HepG2 (cell line): ENCODE data around the gene MLLT1. TPM values are rescaled to one million over a fixed set of nuclear protein-coding genes. Genes with fewer than 3 reads are reported as not detected.
A peak's percentile ranks its signal among the peaks of the same experiment; 100 is the strongest.

Experiments
- ARID3A ChIP-seq: IDR thresholded peaks from 2 replicates; pipeline ENCODE4 v1.6.1; 2012; ENCODE audit warnings: low read depth, low read length, improper control_type of control experiment
- FUBP1 ChIP-seq: sonication (generic); formaldehyde crosslinking; IDR thresholded peaks from 2 replicates; pipeline ENCODE4 v1.5.1; 2020; ENCODE audit warnings: missing genetic modification reagents, mild to moderate bottlenecking, borderline replicate concordance
- GATAD2A ChIP-seq: IDR thresholded peaks from 2 replicates; pipeline ENCODE4 v1.6.1; 2016
- KAT2B ChIP-seq: fragments of 150-350 bp; IDR thresholded peaks from 2 replicates; pipeline ENCODE4 v1.6.1; 2014; ENCODE audit warnings: low read depth, low read length, borderline replicate concordance
- MAF1 ChIP-seq: sonication (generic); formaldehyde crosslinking; IDR thresholded peaks from 2 replicates; pipeline ENCODE4 v1.5.0; 2020; ENCODE audit warnings: missing genetic modification reagents, borderline replicate concordance
- MED13 ChIP-seq: sonication (generic); formaldehyde crosslinking; IDR thresholded peaks from 2 replicates; pipeline ENCODE4 v1.5.0; 2020; ENCODE audit warnings: missing genetic modification reagents
- NONO ChIP-seq, 2 experiments: fragments of 450-650 bp in 1 of 2; sonication (generic) in 1 of 2; formaldehyde crosslinking in 1 of 2; IDR thresholded peaks in 1 of 2; conservative IDR thresholded peaks in 1 of 2; 2 replicates each; pipeline versions ENCODE4 v1.6.1 to v1.8.0; 2017 to 2022; ENCODE audit warnings: mild to moderate bottlenecking in 1 of 2, missing genetic modification reagents in 1 of 2, moderate library complexity in 1 of 2
- NR2F6 ChIP-seq, 2 experiments: IDR thresholded peaks; 2 replicates each; pipeline ENCODE4 v1.6.1; 2016; ENCODE audit warnings: antibody characterized with exemption in 1 of 2, mild to moderate bottlenecking in 1 of 2
- PHF20 ChIP-seq: sonication (generic); formaldehyde crosslinking; IDR thresholded peaks from 2 replicates; pipeline ENCODE4 v1.5.0; 2020; ENCODE audit warnings: mild to moderate bottlenecking, missing genetic modification reagents
- RAD51 ChIP-seq: fragments of 450-650 bp; IDR thresholded peaks from 2 replicates; pipeline ENCODE4 v1.6.1; 2016; ENCODE audit warnings: borderline replicate concordance
- RFXANK ChIP-seq: IDR thresholded peaks from 2 replicates; pipeline ENCODE4 v1.6.1; 2016
- SMC3 ChIP-seq: IDR thresholded peaks from 2 replicates; pipeline ENCODE4 v1.6.1; 2011; ENCODE audit warnings: low read length, improper control_type of control experiment
- ZNF644 ChIP-seq: IDR thresholded peaks from 2 replicates; pipeline ENCODE4 v1.6.1; 2016; ENCODE audit warnings: low read depth
- ZSCAN25 ChIP-seq: sonication (generic); formaldehyde crosslinking; IDR thresholded peaks from 2 replicates; pipeline ENCODE4 v1.8.0; 2022; ENCODE audit warnings: mild to moderate bottlenecking, missing genetic modification reagents
- polyA plus RNA-seq, 8 experiments: library from polyadenylated mRNA; depleted of rRNA in 3 of 8; stranded (reverse) in 7 of 8; unstranded in 1 of 8; fragments of >200 nt; fragmentation: Illumina TruSeq in 4 of 8; extraction: Trizol in 4 of 8; gene quantifications; 2 replicates each; pipeline versions ENCODE4 v1.2.1 to v1.2.3, GENCODE V29; 2011 to 2016; ENCODE audit warnings: low read depth in 4 of 8, missing spikeins in 1 of 8, mixed read lengths in 1 of 8; ENCODE audit not compliant: insufficient read depth in 1 of 8
- total RNA-seq, 5 experiments: library from RNA; depleted of rRNA; stranded (reverse); fragments of >200 nt; fragmentation: Illumina TruSeq; extraction: Trizol; gene quantifications; 2 replicates each; pipeline ENCODE4 v1.2.3, GENCODE V29; 2016; ENCODE audit warnings: low read depth in 1 of 5
- TF ChIP-seq, protein P1 (sequence below): fragments of 450-650 bp; IDR thresholded peaks from 2 replicates; pipeline ENCODE4 v1.6.1; 2016
- TF ChIP-seq, protein P2 (sequence below): sonication (generic); formaldehyde crosslinking; IDR thresholded peaks from 2 replicates; pipeline ENCODE4 v1.5.0; 2020; ENCODE audit warnings: mild to moderate bottlenecking, missing genetic modification reagents
- TF ChIP-seq, protein P3 (sequence below): sonication (generic); formaldehyde crosslinking; IDR thresholded peaks from 2 replicates; pipeline ENCODE4 v1.4.0; 2020; ENCODE audit warnings: missing genetic modification reagents
- TF ChIP-seq, protein P4 (sequence below): sonication (generic); formaldehyde crosslinking; IDR thresholded peaks from 2 replicates; pipeline ENCODE4 v1.4.0; 2020; ENCODE audit warnings: mild to moderate bottlenecking, missing genetic modification reagents

Gene MLLT1
- total and polyA plus RNA-seq, 2 of the 13 experiments (the other 11 are each of a cell fraction or from before 2014, with no cell fraction given): 11.7 to 12.2 TPM

DNA sequence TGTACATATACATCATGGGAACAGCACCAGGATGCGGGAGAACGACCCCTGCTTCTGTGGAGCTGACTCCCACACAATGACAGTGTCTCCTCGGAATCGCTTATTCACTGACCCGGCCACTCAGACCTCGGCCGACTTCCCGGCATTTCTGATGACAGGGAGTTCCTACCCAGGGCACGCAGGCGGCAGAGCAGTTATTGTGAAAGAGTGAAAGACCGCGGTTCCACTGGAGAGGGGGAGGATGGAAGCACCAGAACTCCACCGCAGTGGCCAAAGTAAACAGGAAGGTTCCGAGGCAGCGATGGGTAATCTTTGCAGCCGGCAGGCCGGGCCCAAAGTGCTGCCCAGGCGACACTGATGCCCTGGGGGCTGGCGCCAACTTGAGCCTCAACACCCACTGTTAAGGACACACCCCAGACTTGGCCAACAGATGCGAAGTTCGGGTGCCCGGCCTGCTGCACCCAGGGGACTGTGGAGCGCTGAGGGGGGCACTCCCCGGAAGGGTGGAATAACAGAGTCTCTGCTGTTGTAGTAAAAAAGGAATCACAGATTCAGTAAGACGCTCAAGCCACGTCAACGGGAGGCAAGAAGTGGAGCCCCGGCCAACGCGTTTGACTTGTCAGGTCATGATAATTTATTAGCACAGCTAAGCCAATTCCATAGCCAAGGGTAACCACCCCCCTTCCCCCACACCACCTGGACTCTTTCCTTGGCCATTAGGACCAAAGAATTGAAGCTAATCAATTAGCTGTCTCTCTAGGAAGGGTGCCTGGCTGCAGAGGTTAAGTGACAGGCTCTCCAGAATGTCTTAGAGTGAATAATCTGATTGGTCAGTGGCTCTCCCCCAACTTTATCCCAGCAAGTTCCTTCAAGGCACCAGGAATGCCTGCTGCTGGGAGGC, 5.8 kb downstream of the MLLT1 start (continued):
- TF ChIP-seq FUBP1: no peak
- TF ChIP-seq MED13 (CRISPR knock-in tag): no peak
- peak; percentile 82 for TF ChIP-seq GATAD2A (CRISPR knock-in tag)
- TF ChIP-seq ZSCAN25 (CRISPR knock-in tag): peak; percentile 45
- 0 out of 2 replicates have a peak, but pooled peaks have one; percentile 23 for TF ChIP-seq SMC3
- TF ChIP-seq, protein P1, sequence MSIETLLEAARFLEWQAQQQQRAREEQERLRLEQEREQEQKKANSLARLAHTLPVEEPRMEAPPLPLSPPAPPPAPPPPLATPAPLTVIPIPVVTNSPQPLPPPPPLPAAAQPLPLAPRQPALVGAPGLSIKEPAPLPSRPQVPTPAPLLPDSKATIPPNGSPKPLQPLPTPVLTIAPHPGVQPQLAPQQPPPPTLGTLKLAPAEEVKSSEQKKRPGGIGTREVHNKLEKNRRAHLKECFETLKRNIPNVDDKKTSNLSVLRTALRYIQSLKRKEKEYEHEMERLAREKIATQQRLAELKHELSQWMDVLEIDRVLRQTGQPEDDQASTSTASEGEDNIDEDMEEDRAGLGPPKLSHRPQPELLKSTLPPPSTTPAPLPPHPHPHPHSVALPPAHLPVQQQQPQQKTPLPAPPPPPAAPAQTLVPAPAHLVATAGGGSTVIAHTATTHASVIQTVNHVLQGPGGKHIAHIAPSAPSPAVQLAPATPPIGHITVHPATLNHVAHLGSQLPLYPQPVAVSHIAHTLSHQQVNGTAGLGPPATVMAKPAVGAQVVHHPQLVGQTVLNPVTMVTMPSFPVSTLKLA: no peak
- TF ChIP-seq NR2F6 (IDR thresholded peaks at IDR 0.05): peak; percentile 51; the same call in 1 of the 2 replicates
- 0 out of 2 replicates have a peak, but pooled peaks have one; percentile 21 for TF ChIP-seq NR2F6 (CRISPR knock-in tag; IDR thresholded peaks at IDR 0.05)
- TF ChIP-seq ARID3A: no peak
- TF ChIP-seq PHF20 (CRISPR knock-in tag): no peak
- no peak for TF ChIP-seq NONO (IDR thresholded peaks at IDR 0.05)
- peak; percentile 76 for TF ChIP-seq NONO (CRISPR knock-in tag; conservative IDR thresholded peaks at IDR 0.05)
- peak; percentile 46; the same call in 1 of the 2 replicates for TF ChIP-seq ZNF644 (CRISPR knock-in tag)
- TF ChIP-seq, protein P2, sequence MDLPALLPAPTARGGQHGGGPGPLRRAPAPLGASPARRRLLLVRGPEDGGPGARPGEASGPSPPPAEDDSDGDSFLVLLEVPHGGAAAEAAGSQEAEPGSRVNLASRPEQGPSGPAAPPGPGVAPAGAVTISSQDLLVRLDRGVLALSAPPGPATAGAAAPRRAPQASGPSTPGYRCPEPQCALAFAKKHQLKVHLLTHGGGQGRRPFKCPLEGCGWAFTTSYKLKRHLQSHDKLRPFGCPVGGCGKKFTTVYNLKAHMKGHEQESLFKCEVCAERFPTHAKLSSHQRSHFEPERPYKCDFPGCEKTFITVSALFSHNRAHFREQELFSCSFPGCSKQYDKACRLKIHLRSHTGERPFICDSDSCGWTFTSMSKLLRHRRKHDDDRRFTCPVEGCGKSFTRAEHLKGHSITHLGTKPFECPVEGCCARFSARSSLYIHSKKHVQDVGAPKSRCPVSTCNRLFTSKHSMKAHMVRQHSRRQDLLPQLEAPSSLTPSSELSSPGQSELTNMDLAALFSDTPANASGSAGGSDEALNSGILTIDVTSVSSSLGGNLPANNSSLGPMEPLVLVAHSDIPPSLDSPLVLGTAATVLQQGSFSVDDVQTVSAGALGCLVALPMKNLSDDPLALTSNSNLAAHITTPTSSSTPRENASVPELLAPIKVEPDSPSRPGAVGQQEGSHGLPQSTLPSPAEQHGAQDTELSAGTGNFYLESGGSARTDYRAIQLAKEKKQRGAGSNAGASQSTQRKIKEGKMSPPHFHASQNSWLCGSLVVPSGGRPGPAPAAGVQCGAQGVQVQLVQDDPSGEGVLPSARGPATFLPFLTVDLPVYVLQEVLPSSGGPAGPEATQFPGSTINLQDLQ: no peak
- TF ChIP-seq, protein P3, sequence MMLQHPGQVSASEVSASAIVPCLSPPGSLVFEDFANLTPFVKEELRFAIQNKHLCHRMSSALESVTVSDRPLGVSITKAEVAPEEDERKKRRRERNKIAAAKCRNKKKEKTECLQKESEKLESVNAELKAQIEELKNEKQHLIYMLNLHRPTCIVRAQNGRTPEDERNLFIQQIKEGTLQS (CRISPR knock-in tag): 0 out of 2 replicates have a peak, but pooled peaks have one; percentile 25
- no peak for TF ChIP-seq KAT2B
- TF ChIP-seq RAD51: no peak
- TF ChIP-seq, protein P4, sequence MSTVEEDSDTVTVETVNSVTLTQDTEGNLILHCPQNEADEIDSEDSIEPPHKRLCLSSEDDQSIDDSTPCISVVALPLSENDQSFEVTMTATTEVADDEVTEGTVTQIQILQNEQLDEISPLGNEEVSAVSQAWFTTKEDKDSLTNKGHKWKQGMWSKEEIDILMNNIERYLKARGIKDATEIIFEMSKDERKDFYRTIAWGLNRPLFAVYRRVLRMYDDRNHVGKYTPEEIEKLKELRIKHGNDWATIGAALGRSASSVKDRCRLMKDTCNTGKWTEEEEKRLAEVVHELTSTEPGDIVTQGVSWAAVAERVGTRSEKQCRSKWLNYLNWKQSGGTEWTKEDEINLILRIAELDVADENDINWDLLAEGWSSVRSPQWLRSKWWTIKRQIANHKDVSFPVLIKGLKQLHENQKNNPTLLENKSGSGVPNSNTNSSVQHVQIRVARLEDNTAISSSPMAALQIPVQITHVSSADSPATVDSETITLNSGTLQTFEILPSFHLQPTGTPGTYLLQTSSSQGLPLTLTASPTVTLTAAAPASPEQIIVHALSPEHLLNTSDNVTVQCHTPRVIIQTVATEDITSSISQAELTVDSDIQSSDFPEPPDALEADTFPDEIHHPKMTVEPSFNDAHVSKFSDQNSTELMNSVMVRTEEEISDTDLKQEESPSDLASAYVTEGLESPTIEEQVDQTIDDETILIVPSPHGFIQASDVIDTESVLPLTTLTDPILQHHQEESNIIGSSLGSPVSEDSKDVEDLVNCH (CRISPR knock-in tag): no peak
- no peak for TF ChIP-seq RFXANK (CRISPR knock-in tag)
- no peak for TF ChIP-seq MAF1 (CRISPR knock-in tag)
